GM10248 (cell line): ENCODE data around the gene DAGLA.

Source experiments
- CTCF ChIA-PET: fragments of 300-600 bp; sonication (Branson Sonifier 250); formaldehyde crosslinking; extraction: SDS; loops from one replicate; lab custom pipeline; 2021; ENCODE audit warnings: antibody characterized with exemption; lab: Yijun Ruan, JAX
- POLR2A ChIA-PET: fragments of 350-650 bp; sonication (Branson Sonifier 250); formaldehyde crosslinking; extraction: SDS; loops from one replicate; lab custom pipeline; 2020; ENCODE audit warnings: antibody characterized with exemption; lab: Yijun Ruan, JAX
- DNase-seq: peaks from one replicate; pipeline ENCODE4 v3.0.0; 2012; ENCODE audit errors: extremely low spot score
- CTCF ChIP-seq: IDR thresholded peaks from 2 replicates; pipeline ENCODE4 v1.5.1; 2012; ENCODE audit warnings: mild to moderate bottlenecking, low read depth; ENCODE audit errors: extremely low read depth, missing control alignments, control extremely low read depth

DAGLA gene

GRCh38 chr11:61754534-61755482 is 74.6 kb downstream of the DAGLA start:
- no peak for DNase-seq
- CTCF ChIA-PET: interaction anchor here (1.4 to 3.0 kb wide), 4 partner anchors 7 to 22 kb away, joined by 4 to 11 read pairs (median 6); no protein-coding TSS in a partner anchor
- TF ChIP-seq CTCF: no peak
- POLR2A ChIA-PET: no interaction called here

GRCh38 chr11:61756147-61756451 is 75.9 kb downstream of the DAGLA start:
- POLR2A ChIA-PET: no interaction called here
- CTCF ChIA-PET: interaction anchor here (1.4 to 1.9 kb wide), 3 partner anchors 9 to 23 kb away, joined by 4 to 6 read pairs (median 4); no protein-coding TSS in a partner anchor
- TF ChIP-seq CTCF: no peak
- no peak for DNase-seq

- ChIA-PET CTCF (interaction anchor here (1.0 to 4.2 kb wide), 6 partner anchors 8 to 352 kb away, joined by 3 to 30 read pairs (median 5); no protein-coding TSS in a partner anchor), POLR2A (no interaction called here)
- TF ChIP-seq CTCF: no peak
- peak; percentile 89 for DNase-seq
Measured at GRCh38 chr11:61756452-61757212, 76.4 kb downstream of the DAGLA start.

- DNase-seq: no peak
- ChIA-PET POLR2A (no interaction called here), CTCF (interaction anchor here (1.0 to 4.2 kb wide), 7 partner anchors 9 to 351 kb away, joined by 3 to 30 read pairs (median 6); no protein-coding TSS in a partner anchor)
- no peak for TF ChIP-seq CTCF
Measured at GRCh38 chr11:61757213-61757862, 77.1 kb downstream of the DAGLA start.

GRCh38 chr11:61760946-61761345 is 80.8 kb downstream of the DAGLA start:
- no peak for DNase-seq
- ChIA-PET CTCF (interaction anchor here (1.1 to 1.8 kb wide), 2 partner anchors 27 to 37 kb away, joined by 3 to 6 read pairs; no protein-coding TSS in a partner anchor), POLR2A (no interaction called here)
- no peak for TF ChIP-seq CTCF
